Esophagus squamous epithelium (tissue), 4 donors: ENCODE data around the gene TFCP2.

Experiments
- POLR2A ChIP-seq, 4 donors: fragments of 450-650 bp; IDR thresholded peaks; one replicate each; pipeline ENCODE4 v1.6.1; 2017; ENCODE audit warnings: antibody characterized with exemption in 4 of 4, mild to moderate bottlenecking in 4 of 4, moderate library complexity in 3 of 4
- TF ChIP-seq, protein P1 (sequence below), 6 experiments: fragments of 450-650 bp in 4 of 6; fragments of 200-600 bp in 2 of 6; sonication (generic) in 2 of 6; IDR thresholded peaks; one replicate each; pipeline ENCODE4 v1.5.1; 2016 to 2019; ENCODE audit warnings: antibody characterized with exemption in 6 of 6, mild to moderate bottlenecking in 4 of 6, moderate library complexity in 4 of 6

DNA sequence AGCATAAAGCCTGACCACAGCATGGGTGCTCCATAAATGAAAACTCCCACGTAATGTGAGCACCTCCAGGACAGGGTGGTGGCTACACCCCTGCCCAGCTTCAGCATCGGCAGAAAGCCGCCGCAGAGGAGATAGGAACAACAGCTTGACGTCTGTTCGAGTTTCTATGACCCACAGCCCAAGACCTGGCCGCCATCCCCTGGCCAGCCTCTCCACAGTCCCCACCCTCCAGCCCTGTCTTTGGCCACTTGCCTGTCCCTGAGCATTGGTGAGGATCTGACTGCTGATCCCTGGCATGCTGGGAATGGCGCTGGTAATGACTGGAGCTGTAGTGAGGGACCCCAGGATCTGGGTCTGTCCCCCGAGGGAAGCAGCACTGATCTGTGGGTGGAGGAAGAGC lies 23.6 kb upstream of the TFCP2 start:
- TF ChIP-seq POLR2A (IDR thresholded peaks at IDR 0.05), result no peak
- TF ChIP-seq, protein P1, sequence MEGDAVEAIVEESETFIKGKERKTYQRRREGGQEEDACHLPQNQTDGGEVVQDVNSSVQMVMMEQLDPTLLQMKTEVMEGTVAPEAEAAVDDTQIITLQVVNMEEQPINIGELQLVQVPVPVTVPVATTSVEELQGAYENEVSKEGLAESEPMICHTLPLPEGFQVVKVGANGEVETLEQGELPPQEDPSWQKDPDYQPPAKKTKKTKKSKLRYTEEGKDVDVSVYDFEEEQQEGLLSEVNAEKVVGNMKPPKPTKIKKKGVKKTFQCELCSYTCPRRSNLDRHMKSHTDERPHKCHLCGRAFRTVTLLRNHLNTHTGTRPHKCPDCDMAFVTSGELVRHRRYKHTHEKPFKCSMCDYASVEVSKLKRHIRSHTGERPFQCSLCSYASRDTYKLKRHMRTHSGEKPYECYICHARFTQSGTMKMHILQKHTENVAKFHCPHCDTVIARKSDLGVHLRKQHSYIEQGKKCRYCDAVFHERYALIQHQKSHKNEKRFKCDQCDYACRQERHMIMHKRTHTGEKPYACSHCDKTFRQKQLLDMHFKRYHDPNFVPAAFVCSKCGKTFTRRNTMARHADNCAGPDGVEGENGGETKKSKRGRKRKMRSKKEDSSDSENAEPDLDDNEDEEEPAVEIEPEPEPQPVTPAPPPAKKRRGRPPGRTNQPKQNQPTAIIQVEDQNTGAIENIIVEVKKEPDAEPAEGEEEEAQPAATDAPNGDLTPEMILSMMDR (IDR thresholded peaks at IDR 0.05), result no peak
